Dedifferentiated amniotic fluid mesenchymal stem cell (primary cell): ENCODE data around the gene DIAPH2.

ENCODE experiments used
- DNase-seq: peaks from one replicate; pipeline ENCODE4 v3.0.0-alpha.2; 2016; ENCODE audit errors: extremely low spot score

DIAPH2 gene

DNA sequence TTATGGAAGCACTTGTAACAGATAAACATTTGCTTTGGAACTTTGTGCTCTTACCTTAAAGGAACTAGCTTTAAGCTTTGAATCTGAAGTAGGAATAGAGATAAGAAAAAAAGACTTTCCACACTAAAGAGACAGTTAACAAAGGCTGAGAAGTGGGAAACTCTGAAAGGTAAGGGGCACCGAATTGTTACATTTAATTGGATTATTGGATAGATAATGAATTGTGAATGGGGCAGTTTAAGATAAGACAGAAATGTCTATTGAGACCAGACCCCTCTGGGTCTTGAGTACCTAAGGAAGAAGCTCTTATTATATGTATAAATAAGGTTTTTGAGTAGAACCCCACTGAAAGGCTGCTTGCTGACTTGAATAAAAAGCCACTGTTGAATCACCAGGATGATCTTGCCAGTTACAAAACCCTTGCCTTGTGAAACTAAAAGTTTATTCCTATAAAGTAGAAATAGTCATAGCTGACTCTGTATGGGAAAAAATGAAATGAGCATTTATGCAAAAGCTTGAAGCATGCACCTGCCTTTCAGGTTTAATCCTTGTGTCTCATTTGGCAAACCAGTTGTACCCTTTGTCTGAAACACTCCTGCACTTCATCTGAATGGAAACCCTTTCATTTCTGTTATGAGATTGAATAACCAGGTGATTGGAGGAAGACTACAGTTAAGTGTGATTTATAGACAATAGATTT lies 622.3 kb downstream of the DIAPH2 start:
- DNase-seq, result no peak

DNA sequence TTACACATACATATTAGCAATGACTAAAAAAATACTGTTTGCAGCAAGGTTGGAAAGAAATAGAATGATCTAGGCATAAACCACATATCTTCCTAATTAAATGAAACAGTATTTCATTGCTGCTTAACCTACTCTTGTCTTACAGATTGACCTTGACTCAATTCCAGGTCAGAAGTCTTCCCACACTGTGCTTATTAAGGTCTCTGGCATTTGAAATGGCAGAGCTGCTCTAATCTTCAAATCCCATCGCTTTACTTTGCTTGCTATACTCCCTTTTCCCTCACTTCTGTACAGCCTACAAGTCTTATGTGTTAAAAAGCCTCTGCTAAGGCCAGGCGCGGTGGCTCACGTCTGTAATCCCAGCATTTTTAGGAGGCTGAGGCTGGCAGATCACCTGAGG lies 623.5 kb downstream of the DIAPH2 start:
- peak; percentile 20 for DNase-seq

DNA sequence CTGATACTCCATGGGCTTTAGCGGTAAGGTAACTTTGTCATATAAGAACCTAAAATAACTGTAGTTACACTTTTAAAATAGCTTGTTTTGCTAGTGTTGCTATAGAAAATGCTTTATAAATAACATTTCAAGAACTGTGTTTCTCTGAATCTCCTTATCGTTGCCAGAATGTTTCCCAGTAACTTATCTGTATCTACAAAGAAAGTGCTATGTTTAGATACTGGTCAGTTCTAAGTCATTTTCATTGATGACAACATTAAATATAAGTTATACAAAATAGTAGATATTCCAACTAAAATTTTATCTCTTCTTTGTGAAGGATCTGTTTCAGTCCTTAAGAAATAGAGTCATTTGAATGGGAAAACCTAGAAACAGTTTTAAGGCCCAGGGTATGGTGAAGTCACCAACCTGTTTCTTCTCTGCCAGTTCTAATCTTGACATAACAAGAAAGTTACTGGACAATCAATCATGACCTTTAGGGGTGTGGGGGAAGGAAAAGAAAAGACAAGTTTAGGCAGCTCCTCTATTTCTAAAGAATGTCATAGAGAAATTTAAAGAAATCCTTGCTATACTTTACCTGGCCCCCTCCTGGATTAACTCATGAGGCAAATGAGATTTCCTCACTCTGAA lies 625.0 kb downstream of the DIAPH2 start:
- no peak for DNase-seq

DNA sequence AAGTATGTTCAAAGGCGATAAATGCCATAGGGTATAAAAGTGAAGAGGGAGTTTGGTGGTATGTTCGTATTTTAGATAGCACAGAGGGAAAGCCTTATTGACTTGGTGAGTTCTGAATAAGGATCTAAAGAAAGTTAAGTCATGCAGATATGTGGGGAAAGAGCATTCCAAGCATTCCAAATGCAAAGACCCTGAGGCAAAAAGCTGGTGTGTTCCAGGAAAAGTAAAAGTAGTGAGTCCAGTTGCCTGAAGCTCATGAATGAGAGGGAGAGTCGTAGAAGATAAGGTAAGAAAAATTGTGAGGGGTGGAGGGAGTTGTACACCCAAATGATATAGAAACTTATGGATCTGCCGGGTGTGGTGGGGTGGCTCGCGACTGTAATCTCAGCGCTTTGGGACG lies 625.7 kb downstream of the DIAPH2 start:
- DNase-seq, result no peak

DNA sequence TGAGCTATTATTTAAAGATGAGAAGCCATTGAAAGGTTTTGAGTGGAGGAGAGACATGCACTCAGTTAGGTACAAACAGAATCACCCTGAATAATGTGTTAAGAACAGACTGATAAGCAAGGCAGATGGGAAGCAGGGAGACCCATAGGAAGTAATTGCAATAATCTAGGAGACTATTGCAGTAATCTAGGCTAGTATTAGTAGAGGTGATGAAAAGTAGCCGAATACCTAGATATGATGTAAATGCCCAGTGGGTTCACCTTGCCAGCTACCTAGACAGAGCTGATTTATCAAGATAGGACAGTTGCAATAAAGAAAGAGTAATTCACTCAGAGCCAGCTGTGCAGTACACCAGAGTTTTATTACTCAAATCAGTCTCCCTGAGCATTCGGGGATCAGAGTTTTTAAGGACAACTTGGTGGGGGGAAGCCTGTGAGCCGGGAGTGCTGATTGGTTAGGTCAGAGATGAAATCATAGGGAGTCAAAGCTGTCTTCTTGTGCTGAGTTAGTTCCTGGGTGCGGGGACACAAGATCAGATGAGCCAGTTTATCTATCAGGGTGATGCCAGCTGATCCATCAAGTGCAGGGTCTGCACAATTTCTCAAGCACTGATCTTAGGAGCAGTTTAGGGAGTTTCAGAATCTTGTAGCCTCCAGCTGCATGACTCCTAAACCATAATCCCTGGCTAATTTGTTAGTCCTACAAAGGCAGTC lies 626.6 kb downstream of the DIAPH2 start:
- DNase-seq, result no peak

DNA sequence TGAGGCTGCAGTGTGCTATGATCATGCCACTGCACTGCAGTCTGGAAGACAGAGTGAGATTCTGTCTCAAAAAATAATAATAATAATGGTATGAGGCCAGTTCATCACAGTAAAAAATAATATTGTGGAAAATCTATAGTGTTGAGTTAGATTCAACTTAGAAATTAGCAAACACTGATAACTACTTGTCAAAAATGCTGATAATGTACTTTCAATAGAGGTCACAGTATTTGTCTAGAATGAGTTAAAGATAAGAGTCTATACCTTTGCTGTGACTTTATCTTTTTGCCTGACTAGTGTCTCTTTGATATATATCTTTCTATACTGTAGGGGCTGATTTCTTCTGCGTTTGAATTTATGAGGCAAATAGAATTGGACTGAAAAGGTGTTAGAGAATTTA lies 629.7 kb downstream of the DIAPH2 start:
- DNase-seq, result no peak

DNA sequence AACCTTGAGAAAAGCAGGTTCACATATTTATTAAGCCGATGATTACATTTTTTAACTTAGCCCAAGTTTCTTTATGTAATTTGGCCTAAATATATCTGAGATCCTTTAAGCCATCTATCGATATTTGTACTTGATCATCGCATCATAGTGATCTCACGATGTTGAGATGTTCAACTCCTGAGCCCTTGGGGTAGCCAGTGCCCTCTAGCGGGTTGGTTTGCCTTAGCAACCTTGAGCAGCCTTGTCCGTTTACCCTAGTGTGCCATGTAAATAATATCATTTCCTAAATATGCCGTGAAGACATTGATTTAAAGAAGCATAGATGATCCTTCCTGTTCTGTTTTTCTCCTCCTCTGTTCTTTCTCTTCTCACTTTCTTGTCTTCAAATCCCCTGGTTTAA lies 631.3 kb downstream of the DIAPH2 start:
- DNase-seq, result no peak

DNA sequence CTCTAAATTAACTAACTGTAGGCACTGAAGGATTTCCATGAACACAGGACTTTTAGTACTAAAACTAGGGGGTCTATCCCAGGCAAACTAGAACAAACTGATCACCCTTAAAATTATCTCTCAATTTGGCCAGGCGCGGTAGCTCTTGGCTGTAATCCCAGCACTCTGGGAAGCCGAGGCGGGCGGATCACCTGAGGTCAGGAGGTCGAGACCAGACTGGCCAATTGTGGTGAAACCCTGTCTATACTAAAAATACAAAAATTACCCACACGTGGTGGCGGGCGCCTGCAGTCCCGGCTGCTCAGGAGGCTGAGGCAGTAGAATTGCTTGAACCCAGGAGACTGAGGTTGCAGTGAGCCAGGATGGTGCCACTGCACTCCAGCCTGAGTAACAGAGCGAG lies 635.7 kb downstream of the DIAPH2 start:
- no peak for DNase-seq

DNA sequence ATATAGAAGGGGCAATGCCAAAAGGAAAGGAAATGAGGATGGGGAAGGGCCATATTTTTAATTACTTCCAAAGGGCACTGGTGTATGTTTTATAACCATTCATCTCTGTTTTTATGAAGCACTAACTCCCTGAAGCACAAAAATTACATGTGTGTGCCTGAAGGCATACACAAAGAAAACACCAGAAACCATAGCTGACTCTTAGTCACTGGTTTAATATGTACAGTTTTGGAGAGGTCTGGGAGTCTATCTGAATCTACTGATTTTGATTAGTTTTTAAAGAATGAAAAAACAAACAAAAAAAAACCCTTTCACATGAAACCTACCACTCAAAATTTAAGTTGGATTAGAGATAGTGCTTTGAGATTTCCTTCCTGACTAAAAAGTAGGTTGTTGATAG lies 637.8 kb downstream of the DIAPH2 start:
- no peak for DNase-seq

DNA sequence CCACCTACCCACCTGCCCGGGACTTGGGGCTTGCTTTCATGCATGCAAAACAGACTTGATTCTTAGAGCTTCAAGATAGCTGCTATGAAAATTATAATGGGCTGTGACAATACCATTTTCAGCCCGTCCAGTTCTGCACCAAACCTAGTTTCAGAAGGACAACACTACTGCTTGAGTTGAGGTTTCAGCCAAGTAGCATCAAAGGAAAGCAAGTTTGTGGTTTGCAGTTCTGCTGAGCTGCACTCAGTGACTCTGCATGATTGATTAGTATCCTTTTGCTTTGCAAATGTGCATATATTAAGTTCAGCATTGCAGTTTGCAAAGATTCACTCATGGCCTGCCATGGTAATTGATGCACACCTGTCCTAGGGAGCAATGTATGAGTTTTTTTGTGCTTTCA lies 641.8 kb downstream of the DIAPH2 start:
- DNase-seq, result no peak

DNA sequence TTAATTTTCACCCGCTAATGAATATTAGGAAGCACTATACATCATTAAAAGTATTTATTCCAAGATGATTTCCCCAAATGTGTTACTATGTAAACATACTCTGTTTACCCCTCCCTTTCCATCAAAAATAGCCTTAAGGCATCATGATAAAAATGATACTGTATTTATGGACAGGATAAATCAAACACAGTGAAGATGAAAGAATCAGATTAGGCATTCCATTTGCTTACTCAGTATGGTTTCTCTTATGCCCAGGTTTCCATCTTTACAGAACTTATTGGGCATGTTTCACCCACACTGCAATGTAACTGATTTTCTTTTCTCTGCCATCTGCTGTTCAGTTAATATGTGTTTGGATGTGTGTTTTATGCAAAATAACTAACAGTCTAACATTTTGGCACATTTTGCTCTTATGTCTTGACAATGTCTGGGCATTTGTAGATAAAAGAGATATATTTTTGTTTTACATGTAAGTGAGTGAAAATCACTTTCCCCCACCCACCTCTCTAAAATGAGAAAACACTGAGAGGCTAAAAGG lies 644.3 kb downstream of the DIAPH2 start:
- no peak for DNase-seq

DNA sequence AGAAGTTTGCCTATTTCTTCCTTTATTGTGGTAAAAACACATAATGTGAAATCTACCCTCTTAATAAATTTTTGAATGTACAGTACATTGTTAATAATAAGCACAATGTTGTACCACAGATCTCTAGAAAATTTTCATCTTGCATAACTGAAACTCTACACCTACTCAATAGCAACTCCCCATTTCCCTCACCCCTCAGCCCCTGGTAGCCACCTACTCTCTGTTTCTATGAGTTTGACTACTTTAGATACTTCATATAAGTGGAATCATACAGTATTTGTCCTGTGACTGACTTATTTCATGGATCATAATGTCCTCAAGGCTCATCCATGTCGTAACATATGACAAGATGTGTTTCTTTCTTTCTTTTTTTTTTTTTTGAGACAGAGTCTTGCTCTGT lies 645.5 kb downstream of the DIAPH2 start:
- no peak for DNase-seq

DNA sequence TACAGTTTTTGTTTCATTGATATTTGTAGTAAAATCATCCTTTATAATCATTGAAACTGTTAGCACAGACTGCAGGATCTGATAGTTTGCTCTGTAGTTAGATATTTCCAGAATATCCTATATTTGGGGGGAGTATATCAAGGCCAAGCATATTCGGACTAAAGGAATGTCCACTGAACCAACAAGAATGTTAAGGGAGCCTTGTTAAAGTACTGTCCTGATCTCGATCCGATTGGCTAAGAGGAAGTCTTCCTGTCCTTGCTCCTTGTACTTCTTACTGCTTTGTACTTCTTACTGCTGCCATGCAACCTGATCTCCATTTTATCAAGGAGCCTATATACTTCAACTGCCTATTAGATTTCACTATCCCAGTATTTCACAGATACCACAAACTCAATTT lies 648.3 kb downstream of the DIAPH2 start:
- DNase-seq, result no peak

DNA sequence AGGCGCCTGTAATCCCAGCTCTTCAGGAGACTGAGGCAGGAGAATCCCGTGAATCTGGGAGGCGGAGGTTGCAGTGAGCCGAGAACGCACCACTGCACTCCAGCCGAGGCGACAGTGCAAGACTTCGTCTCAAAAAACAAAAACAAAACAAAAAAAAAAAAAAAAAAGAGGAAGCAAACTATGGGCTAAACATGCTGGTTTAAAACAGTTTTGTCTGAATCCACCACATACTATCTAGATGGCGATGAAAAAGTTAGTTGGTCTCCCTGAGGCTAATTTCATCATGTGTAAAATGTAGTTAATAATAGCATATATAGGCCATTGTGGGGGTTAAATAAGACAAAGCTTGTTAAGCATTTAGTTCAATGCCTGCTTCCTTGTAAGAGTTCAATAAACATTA lies 650.2 kb downstream of the DIAPH2 start:
- DNase-seq, result no peak

DNA sequence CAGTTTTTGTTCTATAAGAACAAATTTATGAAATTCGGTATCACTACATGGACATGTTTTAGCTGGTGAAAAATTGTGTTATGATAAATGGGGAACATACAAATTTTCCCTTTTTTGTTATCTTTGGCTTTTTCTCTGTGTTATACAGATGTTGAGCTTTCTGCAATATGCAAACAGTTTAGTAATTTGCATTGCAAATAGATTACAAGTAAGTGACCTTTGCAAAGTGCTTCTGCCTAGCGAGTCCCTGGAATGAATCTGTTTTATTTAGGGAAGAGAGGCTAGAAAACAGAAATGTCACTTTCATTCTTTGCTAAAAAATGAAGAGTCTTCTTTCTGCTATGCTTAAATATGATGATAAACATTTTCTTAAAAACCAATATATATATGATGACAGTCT lies 660.1 kb downstream of the DIAPH2 start:
- no peak for DNase-seq

DNA sequence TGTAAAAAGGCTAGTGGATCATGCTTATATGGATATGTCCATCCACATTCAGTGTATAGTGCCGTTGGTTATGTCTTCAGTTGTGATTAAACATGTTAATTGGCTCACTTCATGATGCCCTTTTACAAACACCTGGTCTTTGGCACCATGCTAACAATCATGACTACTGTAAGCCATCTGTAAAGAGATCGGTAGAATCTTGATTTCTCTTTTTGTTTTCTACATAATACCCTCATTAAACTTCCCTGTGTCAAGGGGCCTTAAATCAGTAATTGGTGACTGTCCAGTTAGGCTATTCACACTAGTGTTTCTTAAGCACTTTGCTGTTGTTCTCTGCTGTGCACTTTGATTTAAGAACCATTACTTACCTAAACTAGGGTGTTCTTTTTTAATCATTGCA lies 674.3 kb downstream of the DIAPH2 start:
- no peak for DNase-seq

DNA sequence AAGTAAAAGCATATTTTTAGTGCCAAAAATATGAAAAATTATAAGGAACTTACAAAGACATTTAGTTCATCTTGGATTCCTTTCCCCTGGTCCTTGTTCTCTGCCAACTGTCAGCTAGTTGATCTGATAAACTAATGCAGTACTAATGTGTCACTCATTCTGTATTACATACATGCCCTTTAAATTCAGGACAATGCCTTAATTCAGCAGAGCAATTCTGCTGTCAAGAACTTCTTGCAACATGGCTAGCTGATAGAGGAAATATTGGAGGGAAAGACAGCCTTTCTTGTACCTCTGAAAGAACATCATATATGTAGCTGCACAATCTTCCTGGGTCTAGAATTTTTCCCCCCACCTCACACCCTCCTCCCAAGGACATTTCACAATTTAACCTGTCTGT lies 679.2 kb downstream of the DIAPH2 start:
- DNase-seq, result no peak

DNA sequence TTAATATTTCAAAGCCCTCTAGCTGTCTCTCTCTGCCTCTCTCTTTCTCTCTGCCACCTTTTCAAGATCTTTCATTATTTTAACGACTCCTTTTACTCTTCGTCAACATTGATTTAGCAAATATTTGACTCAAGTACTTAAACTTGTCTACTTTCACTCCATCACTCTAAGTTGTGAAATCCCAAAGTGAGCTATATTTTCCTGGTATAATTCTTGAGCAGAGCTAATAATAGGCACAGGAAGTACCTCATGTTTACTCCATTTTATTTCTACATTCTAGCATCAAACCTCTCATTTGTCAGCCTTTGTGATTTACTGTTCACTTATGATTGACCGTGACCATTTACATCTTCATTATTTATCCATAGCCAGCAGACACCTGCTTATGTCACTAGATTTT lies 681.6 kb downstream of the DIAPH2 start:
- no peak for DNase-seq

DNA sequence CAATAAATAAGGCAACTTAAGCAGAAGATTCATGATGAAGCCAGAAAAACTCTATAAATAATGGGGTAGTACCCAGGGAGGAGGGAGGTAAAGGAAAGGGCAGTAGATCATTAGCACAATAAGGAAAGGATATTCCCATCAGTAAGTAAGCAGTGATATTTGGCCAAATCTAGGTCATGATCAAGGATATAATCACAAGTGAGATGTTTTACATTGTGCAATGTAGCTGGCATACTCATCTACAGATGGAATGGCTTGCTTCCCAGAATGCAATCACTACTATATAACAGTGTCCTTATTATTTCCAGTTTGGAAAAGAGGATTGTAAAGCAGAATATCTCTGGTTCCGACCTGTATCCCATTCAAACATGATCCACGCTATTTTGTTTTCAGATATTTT lies 682.5 kb downstream of the DIAPH2 start:
- DNase-seq, result peak; percentile 29

DNA sequence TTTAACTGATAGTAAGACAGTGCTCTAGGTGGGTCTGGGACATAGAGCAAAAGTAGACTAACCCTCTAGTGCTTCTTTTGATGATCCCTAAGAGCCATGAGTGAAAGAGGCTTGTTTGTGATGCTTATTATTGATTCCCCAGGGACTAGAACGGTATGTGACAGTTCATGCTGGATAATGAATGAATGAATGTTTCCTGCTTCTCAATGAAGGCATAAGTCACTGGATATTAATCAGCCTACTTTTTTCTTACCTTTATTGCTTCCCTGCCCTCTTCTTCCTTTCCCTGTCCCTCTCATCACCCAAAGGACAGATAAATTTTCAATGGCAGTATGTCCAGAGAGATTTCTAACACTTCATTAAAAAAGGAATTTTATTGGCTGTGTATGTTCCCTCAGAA lies 685.3 kb downstream of the DIAPH2 start:
- no peak for DNase-seq

DNA sequence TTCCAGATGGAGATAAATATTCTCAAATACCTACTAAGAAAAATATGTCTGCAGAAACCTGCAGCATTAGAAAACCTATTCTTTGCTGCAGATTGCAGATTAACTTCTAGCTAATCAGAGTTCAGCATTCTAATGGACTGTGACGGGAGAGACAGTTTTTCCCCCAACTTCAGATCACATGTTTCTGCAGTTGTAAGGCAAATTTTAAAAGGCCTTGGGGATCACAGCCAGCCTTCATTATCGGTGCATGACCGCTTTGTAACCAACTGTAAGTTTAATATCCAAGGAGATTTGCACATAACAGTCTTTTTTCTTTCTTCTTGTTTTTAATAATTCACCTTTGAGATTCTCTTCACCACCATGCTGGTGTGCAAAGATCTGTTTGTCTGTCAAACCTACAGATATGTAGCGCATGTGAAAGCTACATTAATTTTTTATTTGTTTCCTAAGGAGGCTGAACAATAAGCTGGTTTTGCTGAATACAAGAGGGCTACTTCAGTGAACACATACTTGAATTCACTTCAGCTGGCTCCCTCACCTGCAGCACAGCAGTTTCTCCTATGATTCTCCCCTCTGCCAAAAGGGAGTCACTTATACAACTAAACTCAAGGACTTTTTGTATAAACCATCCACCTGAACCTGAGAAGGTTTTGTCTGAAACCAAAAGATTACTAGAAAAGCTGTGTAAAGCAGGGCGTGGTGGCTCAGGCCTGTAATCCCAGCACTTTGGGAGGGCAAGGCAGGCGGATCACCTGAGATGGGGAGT lies 687.5 kb downstream of the DIAPH2 start:
- no peak for DNase-seq

DNA sequence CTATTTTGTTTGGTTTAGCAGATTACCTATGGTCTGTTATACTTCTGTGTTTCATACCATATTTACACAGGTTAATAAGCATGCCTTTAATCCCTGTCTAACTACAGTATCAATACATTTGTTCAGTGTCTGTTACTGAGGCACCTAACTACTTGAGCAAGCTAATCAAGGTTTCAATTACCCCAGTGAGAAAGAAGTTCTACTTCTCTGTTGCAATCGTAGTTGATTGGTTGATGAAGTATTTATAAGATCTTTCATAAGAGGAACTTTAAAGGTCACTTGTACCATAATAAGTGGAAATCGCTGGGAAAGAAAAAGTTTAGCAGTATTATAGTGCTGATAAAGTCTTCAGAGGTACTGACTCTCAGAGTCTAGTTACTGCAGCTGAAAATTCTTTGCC lies 689.6 kb downstream of the DIAPH2 start:
- no peak for DNase-seq
